ENCODE results near the gene TRIM56.

GRCh38 chr7:101104193-101104713 is 19.0 kb downstream of the TRIM56 start:
- TF ChIP-seq CTCF (IDR thresholded peaks at IDR 0.05) (no peak), POLR2A (IDR thresholded peaks at IDR 0.05) (no peak)

Data from heart left ventricle (tissue), 13 donors.